Smooth muscle cell (in vitro differentiated cells): ENCODE results near the gene CSNK1G2. TPM values are rescaled to one million over a fixed set of nuclear protein-coding genes. Genes with fewer than 3 reads are reported as not detected.

Source experiments
- DNase-seq: peaks from one replicate; lab custom pipeline; 2025; ENCODE audit not compliant: unreplicated experiment; lab: John Stamatoyannopoulos, UW
- H2AFZ ChIP-seq: fragments of 200-600 bp; sonication (generic); 2 replicates; pipeline ENCODE4 v1.6.0; 2016; ENCODE audit warnings: antibody characterized with exemption, low read depth, mild to moderate bottlenecking
- H3F3A ChIP-seq: fragments of 200-600 bp; sonication (generic); 2 replicates; pipeline ENCODE4 v1.6.0; 2017; ENCODE audit warnings: antibody characterized with exemption, low read depth
- H3K27ac ChIP-seq: fragments of 200-600 bp; sonication (generic); 2 replicates; pipeline ENCODE4 v1.5.1; 2016; ENCODE audit warnings: low read depth, mild to moderate bottlenecking
- H3K27me3 ChIP-seq: fragments of 200-600 bp; sonication (generic); 2 replicates; pipeline ENCODE4 v1.6.1; 2016; ENCODE audit warnings: low read depth, mild to moderate bottlenecking
- H3K36me3 ChIP-seq: fragments of 200-600 bp; sonication (generic); 2 replicates; pipeline ENCODE4 v1.5.1; 2016; ENCODE audit warnings: low read depth
- H3K4me1 ChIP-seq: fragments of 200-600 bp; sonication (generic); 2 replicates; pipeline ENCODE4 v1.5.1; 2016; ENCODE audit warnings: low read depth
- H3K4me2 ChIP-seq: fragments of 200-600 bp; sonication (generic); 2 replicates; pipeline ENCODE4 v1.6.0; 2016; ENCODE audit warnings: mild to moderate bottlenecking
- H3K4me3 ChIP-seq: fragments of 200-600 bp; sonication (generic); 2 replicates; pipeline ENCODE4 v1.5.1; 2016; ENCODE audit warnings: mild to moderate bottlenecking
- H3K79me2 ChIP-seq: fragments of 200-600 bp; sonication (generic); 2 replicates; pipeline ENCODE4 v1.6.0; 2016; ENCODE audit warnings: low read depth, mild to moderate bottlenecking
- H3K9ac ChIP-seq: fragments of 200-600 bp; sonication (generic); 2 replicates; pipeline ENCODE4 v1.6.0; 2016; ENCODE audit warnings: low read depth
- H3K9me3 ChIP-seq: fragments of 200-600 bp; sonication (generic); replicated peaks from 2 replicates; pipeline ENCODE4 v1.5.1; 2016; ENCODE audit warnings: low read depth
- H4K20me1 ChIP-seq: fragments of 200-600 bp; sonication (generic); 2 replicates; pipeline ENCODE4 v1.6.0; 2016; ENCODE audit warnings: low read depth
- CTCF ChIP-seq: fragments of 200-600 bp; sonication (generic); IDR thresholded peaks from 2 replicates; pipeline ENCODE4 v1.5.1; 2017; ENCODE audit warnings: borderline replicate concordance, mild to moderate bottlenecking, antibody characterized with exemption; ENCODE audit not compliant: insufficient read depth, poor library complexity, severe bottlenecking
- WGBS: methylation state at CpG from one replicate; pipeline ENCODE4 v1.1.7; 2016; ENCODE audit warnings: low lambda C conversion rate; 5-methylcytosine and 5-hydroxymethylcytosine counted together
- polyA plus RNA-seq: library from polyadenylated mRNA; unstranded; fragments of >200 nt; fragmentation: Nextera tagmentation; extraction: Ambion mirVana; gene quantifications from 2 replicates; pipeline ENCODE4 v1.2.1, GENCODE V29; 2016
- total RNA-seq: library from RNA; depleted of rRNA; stranded (reverse); fragments of >200 nt; gene quantifications from 2 replicates; pipeline ENCODE4 v1.2.3, GENCODE V29; 2014

CSNK1G2 gene
- total and polyA plus RNA-seq, 2 experiments from 2014 or later = 53.5 to 74.9 TPM

- Histone ChIP-seq H3K4me1 (no peaks in the 10 kb centered on the region), H3K4me3 (no peak overlapping the region), H3K27me3 (no peaks in the 10 kb centered on the region), H3K9me3 (no peaks in the 10 kb centered on the region), H3K79me2 (peaks cover 3% of the 10 kb centered on the region), H3K27ac (no peak overlapping the region), H3K36me3 (no peaks in the 10 kb centered on the region), H3K9ac (no peak overlapping the region), H3K4me2 (no peak overlapping the region), H4K20me1 (peaks cover 38% of the 10 kb centered on the region), H3F3A (no peaks in the 10 kb centered on the region), H2AFZ (no peak overlapping the region)
- DNase-seq = no peak
- TF ChIP-seq CTCF = no peak
- WGBS = 96% methylated on average over 19 of the region's 28 CpGs
Measured at GRCh38 chr19:1979642-1980041, 38.7 kb downstream of the CSNK1G2 start.

- H3K4me2 ChIP-seq = no peak overlapping the region
- no peak overlapping the region for H3K4me3 ChIP-seq
- no peaks in the 10 kb centered on the region for H3F3A ChIP-seq
- no peak overlapping the region for H2AFZ ChIP-seq
- peaks cover 32% of the 10 kb centered on the region for H4K20me1 ChIP-seq
- no peaks in the 10 kb centered on the region for H3K36me3 ChIP-seq
- H3K79me2 ChIP-seq = peaks cover 2% of the 10 kb centered on the region
- no peak for DNase-seq
- no peaks in the 10 kb centered on the region for H3K27me3 ChIP-seq
- no peak overlapping the region for H3K27ac ChIP-seq
- H3K9ac ChIP-seq = no peak overlapping the region
- no peaks in the 10 kb centered on the region for H3K4me1 ChIP-seq
- TF ChIP-seq CTCF = no peak
- H3K9me3 ChIP-seq = no peaks in the 10 kb centered on the region
- 98% methylated on average over 22 of the region's 35 CpGs for WGBS
Measured at GRCh38 chr19:1980091-1980808, 39.3 kb downstream of the CSNK1G2 start.

GRCh38 chr19:1980809-1981181 is 39.8 kb downstream of the CSNK1G2 start:
- no peaks in the 10 kb centered on the region for H3K9me3 ChIP-seq
- no peaks in the 10 kb centered on the region for H3K27me3 ChIP-seq
- H4K20me1 ChIP-seq = peaks cover 27% of the 10 kb centered on the region
- H3K36me3 ChIP-seq = no peaks in the 10 kb centered on the region
- no peak for DNase-seq
- H3K4me1 ChIP-seq = no peaks in the 10 kb centered on the region
- H3K4me3 ChIP-seq = no peak overlapping the region
- H2AFZ ChIP-seq = no peak overlapping the region
- no peak overlapping the region for H3K27ac ChIP-seq
- no peak overlapping the region for H3K9ac ChIP-seq
- no peaks in the 10 kb centered on the region for H3F3A ChIP-seq
- H3K4me2 ChIP-seq = no peak overlapping the region
- no peak for TF ChIP-seq CTCF
- 99% methylated on average over 23 of the region's 31 CpGs for WGBS
- H3K79me2 ChIP-seq = peaks cover 2% of the 10 kb centered on the region

GRCh38 chr19:1981253-1981652 is 40.3 kb downstream of the CSNK1G2 start:
- H3K4me3 ChIP-seq = no peak overlapping the region
- no peaks in the 10 kb centered on the region for H3F3A ChIP-seq
- H3K9me3 ChIP-seq = no peaks in the 10 kb centered on the region
- no peaks in the 10 kb centered on the region for H3K36me3 ChIP-seq
- no peak for DNase-seq
- WGBS = 96% methylated on average over 20 of the region's 20 CpGs
- no peak overlapping the region for H3K27ac ChIP-seq
- H4K20me1 ChIP-seq = peaks cover 27% of the 10 kb centered on the region
- H3K9ac ChIP-seq = no peak overlapping the region
- no peaks in the 10 kb centered on the region for H3K4me1 ChIP-seq
- no peak overlapping the region for H2AFZ ChIP-seq
- H3K79me2 ChIP-seq = no peaks in the 10 kb centered on the region
- TF ChIP-seq CTCF = no peak
- no peaks in the 10 kb centered on the region for H3K27me3 ChIP-seq
- H3K4me2 ChIP-seq = no peak overlapping the region
